Large intestine (tissue), 3 donors: Measurements from ENCODE around the gene VPS26B. TPM values are rescaled to one million over a fixed set of nuclear protein-coding genes. Genes with fewer than 3 reads are reported as not detected.

ENCODE experiments used
- DNase-seq, 2 donors: peaks; one replicate each; pipeline versions ENCODE4 v3.0.0 to v3.0.0-alpha.2; 2013
- H3K27ac ChIP-seq: one replicate; pipeline ENCODE4 v1.5.1; 2013; ENCODE audit warnings: low read length
- H3K27me3 ChIP-seq: 2 replicates; pipeline ENCODE4 v1.6.1; 2013; ENCODE audit warnings: low read length; ENCODE audit not compliant: control insufficient read depth, insufficient read depth
- H3K36me3 ChIP-seq: 2 replicates; pipeline ENCODE4 v1.6.1; 2013; ENCODE audit warnings: low read length; ENCODE audit not compliant: control insufficient read depth, insufficient read depth
- H3K4me1 ChIP-seq: one replicate; pipeline ENCODE4 v1.6.1; 2013; ENCODE audit warnings: low read length; ENCODE audit not compliant: control insufficient read depth, insufficient read depth
- H3K4me3 ChIP-seq: one replicate; pipeline ENCODE4 v1.5.1; 2013; ENCODE audit warnings: low read length
- H3K9me3 ChIP-seq: one replicate; pipeline ENCODE4 v1.6.1; 2013; ENCODE audit warnings: mild to moderate bottlenecking, low read depth, low read length, moderate library complexity; ENCODE audit not compliant: control insufficient read depth
- WGBS: methylation state at CpG from one replicate; pipeline ENCODE4 v1.1.5; 2013; ENCODE audit warnings: low lambda C conversion rate; ENCODE audit not compliant: insufficient coverage; 5-methylcytosine and 5-hydroxymethylcytosine counted together
- polyA plus RNA-seq: library from polyadenylated mRNA; unstranded; fragments of 120-200 nt; gene quantifications from one replicate; pipeline ENCODE4 v1.2.1, GENCODE V29; 2013

VPS26B gene
- polyA plus RNA-seq, 1 donor = 49.7 TPM

DNA sequence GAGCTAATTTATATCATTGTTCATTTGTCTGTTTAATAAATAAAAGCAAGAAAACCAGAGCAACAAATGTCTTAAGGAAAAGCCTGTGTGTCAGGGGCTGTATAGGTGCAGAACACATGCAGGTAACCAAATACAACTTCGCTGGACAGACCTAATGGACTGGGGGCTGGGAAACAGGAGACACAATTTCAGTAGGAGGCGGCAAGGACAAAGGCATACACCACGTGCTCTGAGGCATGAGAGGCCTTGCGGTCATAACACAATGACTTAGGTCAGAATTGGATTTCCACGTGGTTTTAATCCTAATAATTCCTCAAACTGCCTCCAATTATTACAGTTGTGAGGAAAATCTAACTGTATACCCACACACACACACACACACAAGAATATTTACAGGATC is 43.0 kb downstream of the VPS26B start:
- peaks cover 19% of the 10 kb centered on the region for H3K36me3 ChIP-seq
- H3K27ac ChIP-seq = no peak overlapping the region
- H3K4me3 ChIP-seq = no peak overlapping the region
- no peaks in the 10 kb centered on the region for H3K9me3 ChIP-seq
- H3K27me3 ChIP-seq = peaks cover 28% of the 10 kb centered on the region
- DNase-seq = no peak
- H3K4me1 ChIP-seq = no peaks in the 10 kb centered on the region
- no CpG with 5 or more reads among the region's 5 CpGs for WGBS

- no peaks in the 10 kb centered on the region for H3K9me3 ChIP-seq
- H3K27ac ChIP-seq = no peak overlapping the region
- H3K4me1 ChIP-seq = no peaks in the 10 kb centered on the region
- H3K27me3 ChIP-seq = peaks cover 34% of the 10 kb centered on the region
- H3K4me3 ChIP-seq = no peak overlapping the region
- no peak for DNase-seq
- no CpG with 5 or more reads among the region's 11 CpGs for WGBS
- H3K36me3 ChIP-seq = peaks cover 15% of the 10 kb centered on the region
These were observed 43.5 kb downstream of the VPS26B start for GRCh38 chr11:134267966-134268365.

DNA sequence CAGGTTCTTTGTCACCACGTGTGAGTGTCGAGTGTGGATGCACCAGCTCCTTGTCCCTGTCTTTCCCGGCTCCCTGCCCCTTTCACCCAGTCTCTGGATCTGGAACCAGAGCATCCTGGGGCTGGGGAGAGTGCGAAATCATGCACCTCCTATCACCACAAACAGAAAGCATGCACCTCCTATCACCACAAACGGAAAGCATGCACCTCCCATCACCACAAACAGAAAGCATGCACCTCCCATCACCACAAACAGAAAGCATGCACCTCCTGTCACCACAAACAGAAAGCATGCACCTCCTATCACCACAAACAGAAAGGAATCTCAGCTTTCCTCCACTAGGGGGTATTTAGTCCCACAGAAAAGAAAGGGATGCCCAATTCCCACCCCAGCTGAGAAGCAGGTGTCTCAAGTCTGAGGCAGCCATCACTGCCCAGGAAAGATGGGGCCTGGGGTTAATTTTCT is 45.8 kb downstream of the VPS26B start:
- H3K27me3 ChIP-seq = peaks cover 52% of the 10 kb centered on the region

GRCh38 chr11:134271978-134272377 is 47.5 kb downstream of the VPS26B start:
- Histone ChIP-seq H3K9me3 (peaks cover 8% of the 10 kb centered on the region), H3K4me1 (peaks cover 4% of the 10 kb centered on the region), H3K36me3 (no peaks in the 10 kb centered on the region), H3K27me3 (peaks cover 69% of the 10 kb centered on the region), H3K27ac (no peak overlapping the region), H3K4me3 (no peak overlapping the region)
- no CpG with 5 or more reads among the region's 4 CpGs for WGBS
- no peak for DNase-seq

More for the DNA sequence above, 45.8 kb downstream of the VPS26B start:
- no CpG with 5 or more reads among the region's 5 CpGs for WGBS
- no peak overlapping the region for H3K27ac ChIP-seq
- no peaks in the 10 kb centered on the region for H3K4me1 ChIP-seq
- no peaks in the 10 kb centered on the region for H3K9me3 ChIP-seq
- DNase-seq = no peak
- H3K36me3 ChIP-seq = no peaks in the 10 kb centered on the region
- H3K4me3 ChIP-seq = no peak overlapping the region

DNA sequence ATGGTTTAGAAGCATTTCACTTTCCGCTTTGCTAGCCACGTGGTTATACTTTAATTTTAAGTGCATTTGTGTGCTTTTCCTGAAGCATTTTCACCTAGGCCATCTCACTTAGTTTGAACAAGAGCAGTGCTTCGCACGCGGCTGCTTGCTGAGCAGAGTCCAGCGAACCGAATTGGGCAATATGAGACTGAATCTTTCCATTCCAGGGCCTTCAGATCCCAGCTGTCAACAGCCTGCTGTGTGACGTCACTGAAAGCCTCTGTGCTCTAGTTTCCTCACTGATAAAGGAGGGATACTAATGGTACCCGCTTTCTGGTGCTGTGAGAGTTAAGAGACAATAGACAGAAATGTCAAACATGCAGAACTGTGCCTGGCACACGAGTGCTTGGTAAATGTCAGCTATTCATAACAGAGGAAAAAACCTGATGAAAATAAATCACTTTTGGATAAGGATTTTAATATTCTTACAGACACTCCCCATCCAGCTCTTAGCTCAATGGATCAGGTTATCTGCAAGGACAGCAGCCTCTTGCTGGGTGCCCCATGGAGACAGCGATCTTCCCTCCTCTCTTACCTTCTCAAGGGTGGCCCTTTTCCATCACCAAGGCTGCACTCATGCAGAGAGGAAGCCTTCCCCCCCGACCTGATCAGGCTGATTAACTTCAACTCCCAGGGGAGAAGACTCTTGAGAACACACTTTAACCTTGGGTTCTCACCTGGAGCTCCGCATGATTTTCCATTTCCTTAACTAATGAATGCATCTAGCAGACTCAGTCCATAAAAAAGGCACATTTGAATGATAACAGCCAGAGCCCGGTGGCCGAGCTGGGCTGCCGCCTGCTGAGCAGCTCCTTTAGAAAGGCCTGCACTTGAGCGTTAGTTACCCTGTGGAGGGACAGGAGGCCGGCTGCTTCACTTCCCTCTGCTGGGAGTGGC is 48.2 kb downstream of the VPS26B start:
- no peak overlapping the region for H3K4me3 ChIP-seq
- no CpG with 5 or more reads among the region's 18 CpGs for WGBS
- no peak overlapping the region for H3K27ac ChIP-seq
- H3K9me3 ChIP-seq = peaks cover 9% of the 10 kb centered on the region
- H3K4me1 ChIP-seq = peaks cover 4% of the 10 kb centered on the region
- peak; percentile 53 to 76 for DNase-seq
- no peaks in the 10 kb centered on the region for H3K36me3 ChIP-seq
- peaks cover 76% of the 10 kb centered on the region for H3K27me3 ChIP-seq

DNA sequence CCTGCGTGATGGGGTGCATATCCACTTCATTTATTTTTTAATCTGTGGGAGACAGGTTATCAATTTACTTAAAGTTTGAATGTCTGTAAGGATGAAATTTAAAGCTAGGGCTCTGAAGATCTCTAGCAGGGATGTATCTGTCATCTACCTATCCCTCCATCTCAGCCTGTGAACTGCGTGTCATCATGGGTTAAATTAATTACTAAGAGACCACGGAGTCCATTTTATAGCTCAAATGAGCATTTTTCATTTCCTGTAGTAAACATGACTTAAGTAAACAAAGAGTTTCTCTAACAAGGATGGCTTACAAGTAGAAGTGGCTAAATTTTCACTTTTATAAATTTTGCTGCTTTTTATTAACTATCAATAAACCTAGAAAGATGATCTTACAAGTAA is 48.8 kb downstream of the VPS26B start:
- peaks cover 82% of the 10 kb centered on the region for H3K27me3 ChIP-seq
- H3K4me1 ChIP-seq = peaks cover 4% of the 10 kb centered on the region
- WGBS = no CpG with 5 or more reads among the region's 3 CpGs
- H3K27ac ChIP-seq = no peak overlapping the region
- DNase-seq = no peak
- no peaks in the 10 kb centered on the region for H3K36me3 ChIP-seq
- peaks cover 9% of the 10 kb centered on the region for H3K9me3 ChIP-seq
- no peak overlapping the region for H3K4me3 ChIP-seq

GRCh38 chr11:134275188-134275533 is 50.7 kb downstream of the VPS26B start:
- Histone ChIP-seq H3K27ac (no peak overlapping the region), H3K9me3 (peaks cover 9% of the 10 kb centered on the region), H3K4me1 (peaks cover 4% of the 10 kb centered on the region), H3K27me3 (peaks cover 76% of the 10 kb centered on the region), H3K36me3 (no peaks in the 10 kb centered on the region), H3K4me3 (no peak overlapping the region)
- 10% methylated on average over 3 of the region's 5 CpGs for WGBS
- DNase-seq = no peak

- Histone ChIP-seq H3K9me3 (peaks cover 9% of the 10 kb centered on the region), H3K4me3 (no peak within 1 kb of the TSS), H3K27me3 (peaks cover 74% of the 10 kb centered on the region), H3K4me1 (peaks cover 4% of the 10 kb centered on the region), H3K36me3 (no peaks in the 10 kb centered on the region), H3K27ac (no peak within 1 kb of the TSS)
- WGBS = no CpG with 5 or more reads among the region's 68 CpGs
- DNase-seq = peak in 1 of 2 donors; percentile 39
These were observed 51.3 kb downstream of the VPS26B start, which contains the start of gene GLB1L3 for GRCh38 chr11:134275534-134276395. GLB1L3 (plus strand) TSS chr11:134276379; CDS start chr11:134276741, 362 bp downstream.

DNA sequence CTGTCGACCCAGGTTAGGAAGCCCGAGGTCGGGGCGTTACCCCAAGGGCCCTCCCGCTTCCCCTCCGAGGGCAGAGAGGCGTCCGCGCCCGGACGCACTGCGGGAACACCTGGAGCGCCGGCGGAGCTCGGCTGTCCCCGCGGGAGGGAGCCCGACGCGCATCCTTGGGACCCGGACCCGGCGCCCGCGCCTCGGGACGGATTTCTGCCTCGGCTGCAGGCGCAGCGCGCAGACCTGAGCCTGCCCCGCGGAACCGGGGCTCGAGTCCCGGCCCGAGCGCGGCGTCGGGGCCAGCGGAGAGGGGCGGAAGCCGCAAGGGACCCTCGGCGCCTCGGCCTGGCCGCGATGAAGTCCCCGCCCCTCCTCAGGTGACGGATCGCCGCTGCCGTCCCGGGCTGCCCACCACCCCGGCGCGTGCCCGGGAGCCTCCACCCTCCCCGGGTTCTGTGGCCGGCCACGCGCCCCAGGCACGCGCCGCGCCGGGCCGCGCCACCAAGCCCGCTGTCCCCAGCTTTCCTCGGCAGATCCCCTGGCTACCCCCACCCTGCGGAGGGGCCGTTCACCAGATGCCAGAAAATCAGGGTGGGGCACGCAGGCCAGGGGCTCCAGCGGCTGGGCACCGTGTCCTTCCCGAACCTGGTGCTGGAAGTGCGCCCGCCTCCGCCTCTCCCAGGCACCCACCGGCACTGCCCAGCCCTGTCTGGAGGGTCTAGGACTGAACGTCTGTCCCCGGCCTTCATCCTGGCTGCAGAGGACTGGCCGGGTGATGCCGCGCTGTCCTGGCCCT is 52.1 kb downstream of the VPS26B start:
- no peak for DNase-seq
- WGBS = no CpG with 5 or more reads among the region's 88 CpGs
- peaks cover 9% of the 10 kb centered on the region for H3K9me3 ChIP-seq
- peaks cover 4% of the 10 kb centered on the region for H3K4me1 ChIP-seq
- no peaks in the 10 kb centered on the region for H3K36me3 ChIP-seq
- no peak overlapping the region for H3K27ac ChIP-seq
- no peak overlapping the region for H3K4me3 ChIP-seq
- peaks cover 70% of the 10 kb centered on the region for H3K27me3 ChIP-seq
